HG02588 (cell line): Measurements from ENCODE around the gene TALDO1.
"Not testable (repeated sequence)": the region's sequence is repeated elsewhere in the genome, so short reads cannot be mapped to it uniquely, and the experiment has no call there.

ENCODE experiments used
- ATAC-seq: cut with Tn5 transposase; IDR thresholded peaks from one replicate; pipeline ENCODE4 v1.9.1; 2021; ENCODE audit warnings: mild to moderate bottlenecking, moderate library complexity; ENCODE audit not compliant: unreplicated experiment

The TALDO1 gene

GRCh38 chr11:733072-733471 lies 14.2 kb upstream of the TALDO1 start:
- ATAC-seq = no peak

- ATAC-seq = not testable (repeated sequence)
Observed at GRCh38 chr11:734541-734940, 12.7 kb upstream of the TALDO1 start.

- no peak for ATAC-seq
Observed at GRCh38 chr11:737366-737765, 9.9 kb upstream of the TALDO1 start.

GRCh38 chr11:737899-738298 lies 9.4 kb upstream of the TALDO1 start:
- ATAC-seq = not testable (repeated sequence)

- no peak for ATAC-seq
Observed at GRCh38 chr11:742156-742546, 5.1 kb upstream of the TALDO1 start.

GRCh38 chr11:742571-743201 lies 4.6 kb upstream of the TALDO1 start:
- ATAC-seq = no peak

- ATAC-seq = no peak
Observed at GRCh38 chr11:745428-745827, 1.8 kb upstream of the TALDO1 start.

- peak; percentile 10 for ATAC-seq
Observed at GRCh38 chr11:746289-747157, 741 bp upstream of the TALDO1 start.

- ATAC-seq = peak; percentile 9
Observed at GRCh38 chr11:748007-748359, 719 bp downstream of the TALDO1 start.

GRCh38 chr11:749731-750130 lies 2.5 kb downstream of the TALDO1 start:
- no peak for ATAC-seq

GRCh38 chr11:760236-760635 lies 13.0 kb downstream of the TALDO1 start:
- ATAC-seq = no peak

- no peak for ATAC-seq
Observed at GRCh38 chr11:761526-762108, 14.4 kb downstream of the TALDO1 start.

- no peak for ATAC-seq
Observed at GRCh38 chr11:762421-763072, 15.3 kb downstream of the TALDO1 start.

GRCh38 chr11:763073-763463 lies 15.8 kb downstream of the TALDO1 start:
- ATAC-seq = no peak

- ATAC-seq = no peak
Observed at GRCh38 chr11:763549-764321, 16.5 kb downstream of the TALDO1 start.

GRCh38 chr11:764322-765024 lies 17.2 kb downstream of the TALDO1 start:
- ATAC-seq = no peak

GRCh38 chr11:765025-765801 lies 17.9 kb downstream of the TALDO1 start:
- ATAC-seq = no peak

- no peak for ATAC-seq
Observed at GRCh38 chr11:765802-766091, 18.5 kb downstream of the TALDO1 start.

GRCh38 chr11:766106-766935 lies 19.1 kb downstream of the TALDO1 start:
- no peak for ATAC-seq
